Stimulated activated CD8-positive, alpha-beta memory T cell treated with anti-CD3 and anti-CD28 coated beads, Interleukin-15, amount 100 ng/mL, for 48 hours (primary cell): ENCODE results near the gene RFX3.
A peak's percentile ranks its signal among the peaks of the same experiment; 100 is the strongest.

Experiments
- DNase-seq, 2 donors: peaks; one replicate each; pipeline ENCODE4 v3.0.0-alpha.2; 2020; ENCODE audit warnings: low read depth in 2 of 2

Gene RFX3

GRCh38 chr9:3434594-3434993 lies 91.2 kb downstream of the RFX3 start:
- DNase-seq, result no peak

GRCh38 chr9:3433754-3434153 lies 92.0 kb downstream of the RFX3 start:
- no peak for DNase-seq

GRCh38 chr9:3433066-3433465 lies 92.7 kb downstream of the RFX3 start:
- no peak for DNase-seq

- DNase-seq, result no peak
Observed at GRCh38 chr9:3431890-3432289, 93.9 kb downstream of the RFX3 start.

- no peak for DNase-seq
Observed at GRCh38 chr9:3419893-3420292, 105.9 kb downstream of the RFX3 start.

- no peak for DNase-seq
Observed at GRCh38 chr9:3415906-3416305, 109.9 kb downstream of the RFX3 start.

GRCh38 chr9:3413984-3414383 lies 111.8 kb downstream of the RFX3 start:
- no peak for DNase-seq

- no peak for DNase-seq
Observed at GRCh38 chr9:3410461-3410860, 115.3 kb downstream of the RFX3 start.

GRCh38 chr9:3409453-3409852 lies 116.3 kb downstream of the RFX3 start:
- DNase-seq, result no peak

- no peak for DNase-seq
Observed at GRCh38 chr9:3403315-3403714, 122.5 kb downstream of the RFX3 start.

- no peak for DNase-seq
Observed at GRCh38 chr9:3401221-3401954, 124.4 kb downstream of the RFX3 start.

- DNase-seq, result no peak
Observed at GRCh38 chr9:3398232-3398648, 127.6 kb downstream of the RFX3 start.

GRCh38 chr9:3397766-3398165 lies 128.0 kb downstream of the RFX3 start:
- no peak for DNase-seq

- DNase-seq, result no peak
Observed at GRCh38 chr9:3391414-3391813, 134.4 kb downstream of the RFX3 start.

- DNase-seq, result no peak
Observed at GRCh38 chr9:3386753-3387152, 139.0 kb downstream of the RFX3 start.

- DNase-seq, result peak; percentile 16 to 17
Observed at GRCh38 chr9:3385871-3386270, 139.9 kb downstream of the RFX3 start.

GRCh38 chr9:3371842-3372241 lies 154.0 kb downstream of the RFX3 start:
- no peak for DNase-seq

- no peak for DNase-seq
Observed at GRCh38 chr9:3370715-3371114, 155.1 kb downstream of the RFX3 start.

- no peak for DNase-seq
Observed at GRCh38 chr9:3367185-3367584, 158.6 kb downstream of the RFX3 start.

- DNase-seq, result no peak
Observed at GRCh38 chr9:3361689-3362392, 164.0 kb downstream of the RFX3 start.

- no peak for DNase-seq
Observed at GRCh38 chr9:3361116-3361515, 164.7 kb downstream of the RFX3 start.

- DNase-seq, result no peak
Observed at GRCh38 chr9:3360245-3360644, 165.6 kb downstream of the RFX3 start.

- DNase-seq, result no peak
Observed at GRCh38 chr9:3359778-3360177, 166.0 kb downstream of the RFX3 start.
